ENCODE data around the gene UQCRC1.
"Not testable (repeated sequence)": the region's sequence is repeated elsewhere in the genome, so short reads cannot be mapped to it uniquely, and the experiment has no call there.

Gene UQCRC1

GRCh38 chr3:48553886-48554845 is 55.3 kb downstream of the UQCRC1 start:
- no peak for DNase-seq

- DNase-seq, result no peak
Measured at GRCh38 chr3:48553361-48553760, 56.1 kb downstream of the UQCRC1 start.

- DNase-seq, result no peak
Measured at GRCh38 chr3:48552111-48552951, 57.1 kb downstream of the UQCRC1 start.

GRCh38 chr3:48551651-48552050 is 57.8 kb downstream of the UQCRC1 start:
- not testable (repeated sequence) for DNase-seq
